GM13976 (cell line): Measurements from ENCODE around the gene TAPBPL.

Experiments used
- DNase-seq: peaks from one replicate; pipeline ENCODE4 v3.0.0; 2012; ENCODE audit warnings: low spot score
- in situ Hi-C: fragments of 300-500 bp; cut with MboI; formaldehyde crosslinking; loops from one replicate; pipeline ENCODE4 v1.12.0; 2022; ENCODE audit warnings: low sequenced_read_pairs, mixed read lengths, inconsistent platforms; ENCODE audit not compliant: unreplicated experiment
- TF ChIP-seq, protein P1 (sequence below): IDR thresholded peaks from 2 replicates; pipeline ENCODE4 v1.5.1; 2012; ENCODE audit warnings: borderline replicate concordance, mild to moderate bottlenecking; ENCODE audit not compliant: insufficient read depth; ENCODE audit errors: extremely low read depth, missing control alignments, control extremely low read depth

The TAPBPL gene

DNA sequence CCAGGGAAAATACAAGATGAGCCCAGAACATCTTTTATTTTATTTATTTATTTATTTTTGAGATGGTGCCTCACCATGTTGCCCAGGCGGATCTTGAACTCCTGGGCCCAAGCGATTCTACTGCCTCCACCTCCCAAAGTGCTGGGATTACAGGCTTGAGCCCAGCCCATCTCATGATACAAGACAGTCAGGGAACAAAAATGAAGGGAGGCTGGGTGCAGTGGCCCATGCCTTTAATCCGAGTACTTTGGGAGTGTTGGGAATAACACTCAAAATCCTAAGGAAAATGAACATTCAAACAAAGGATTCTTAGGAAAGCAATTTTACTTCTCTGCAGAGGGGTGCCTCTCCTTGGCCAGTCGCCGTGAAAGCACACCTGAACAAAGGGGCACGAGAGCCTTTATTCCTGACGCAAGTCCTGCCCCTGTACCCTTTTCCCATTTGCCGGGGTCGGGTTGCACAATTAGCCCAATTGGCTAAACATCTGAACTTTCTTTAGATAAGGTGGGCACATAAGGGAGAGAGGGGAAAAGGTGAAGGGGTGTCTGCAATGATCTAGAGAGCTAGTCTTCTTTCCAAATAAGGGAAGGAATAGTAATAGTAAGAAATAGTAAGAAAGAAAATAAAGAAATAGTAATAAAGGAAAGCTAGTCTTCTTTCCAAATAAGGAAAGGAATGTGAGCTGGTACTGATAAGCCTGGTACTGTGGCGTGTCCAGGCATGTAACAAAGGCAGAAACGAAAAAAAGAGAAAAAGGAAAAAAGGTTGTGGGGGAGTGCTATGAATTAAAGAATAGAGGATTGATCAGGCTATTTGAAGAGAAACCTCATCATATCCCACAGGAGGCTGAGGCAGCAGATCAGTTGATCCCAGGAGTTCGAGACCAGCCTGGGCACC is 55.5 kb downstream of the TAPBPL start:
- TF ChIP-seq, protein P1, sequence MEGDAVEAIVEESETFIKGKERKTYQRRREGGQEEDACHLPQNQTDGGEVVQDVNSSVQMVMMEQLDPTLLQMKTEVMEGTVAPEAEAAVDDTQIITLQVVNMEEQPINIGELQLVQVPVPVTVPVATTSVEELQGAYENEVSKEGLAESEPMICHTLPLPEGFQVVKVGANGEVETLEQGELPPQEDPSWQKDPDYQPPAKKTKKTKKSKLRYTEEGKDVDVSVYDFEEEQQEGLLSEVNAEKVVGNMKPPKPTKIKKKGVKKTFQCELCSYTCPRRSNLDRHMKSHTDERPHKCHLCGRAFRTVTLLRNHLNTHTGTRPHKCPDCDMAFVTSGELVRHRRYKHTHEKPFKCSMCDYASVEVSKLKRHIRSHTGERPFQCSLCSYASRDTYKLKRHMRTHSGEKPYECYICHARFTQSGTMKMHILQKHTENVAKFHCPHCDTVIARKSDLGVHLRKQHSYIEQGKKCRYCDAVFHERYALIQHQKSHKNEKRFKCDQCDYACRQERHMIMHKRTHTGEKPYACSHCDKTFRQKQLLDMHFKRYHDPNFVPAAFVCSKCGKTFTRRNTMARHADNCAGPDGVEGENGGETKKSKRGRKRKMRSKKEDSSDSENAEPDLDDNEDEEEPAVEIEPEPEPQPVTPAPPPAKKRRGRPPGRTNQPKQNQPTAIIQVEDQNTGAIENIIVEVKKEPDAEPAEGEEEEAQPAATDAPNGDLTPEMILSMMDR, result no peak
- no peak for DNase-seq
- in situ Hi-C loops, result no loop called here

DNA sequence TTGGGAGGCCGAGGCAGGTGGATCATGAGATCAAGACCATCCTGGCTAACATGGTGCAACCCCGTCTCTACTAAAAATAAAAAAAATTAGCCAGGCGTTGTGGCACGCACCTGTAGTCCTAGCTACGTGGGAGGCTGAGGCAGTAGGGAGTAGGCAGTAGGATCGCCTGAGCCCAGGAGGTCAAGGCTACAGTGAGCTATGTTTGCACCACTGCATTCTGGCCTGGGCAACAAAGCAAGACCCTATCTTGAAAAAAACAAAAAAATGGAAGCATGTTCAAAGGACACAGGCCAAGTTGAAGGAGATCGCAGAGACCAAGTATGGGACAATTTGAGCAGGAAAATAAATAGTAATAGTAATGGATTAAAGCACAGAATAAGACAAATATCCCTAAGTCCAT is 56.2 kb downstream of the TAPBPL start:
- TF ChIP-seq, protein P1, result no peak
- in situ Hi-C loops, result no loop called here
- no peak for DNase-seq
